HCT116 (cell line): ENCODE data around the gene BFAR. TPM values are rescaled to one million over a fixed set of nuclear protein-coding genes. Genes with fewer than 3 reads are reported as not detected.

Experiments used
- ATAC-seq: fragments of 200-7000 bp; cut with Tn5 transposase; 2 replicates; pipeline ENCODE4 v1.9.1; 2020; ENCODE audit warnings: mild to moderate bottlenecking, moderate library complexity
- BruUV-seq: library from RNA; stranded (reverse); fragments of 400-500 nt; replicated peaks from 2 replicates; lab custom pipeline; 2021; lab: Mats Ljungman, UMichigan
- CTCF ChIA-PET: fragments of 300-600 bp; sonication (Branson Sonifier 250); formaldehyde crosslinking; loops from one replicate; lab custom pipeline; 2021; ENCODE audit warnings: antibody characterized with exemption; lab: Charles Lee
- POLR2A ChIA-PET: fragments of 300-600, 350-600 bp; sonication (Branson Sonifier 250); formaldehyde crosslinking; loops from one replicate; lab custom pipeline; 2021; ENCODE audit warnings: antibody characterized with exemption; lab: Charles Lee
- RAD21 ChIA-PET, 2 experiments: fragments of 300-600 bp; sonication (Branson Sonifier 250); formaldehyde crosslinking; loops; one replicate each; lab custom pipeline; 2023; ENCODE audit warnings: low total read pairs in 2 of 2; ENCODE audit not compliant: uncharacterized antibody in 2 of 2, unreplicated experiment in 2 of 2, low non-redundant PET in 1 of 2; lab: Charles Lee
- DNase-seq: peaks from one replicate; pipeline ENCODE4 v3.0.0-alpha.2; 2010; ENCODE audit warnings: low read depth, low spot score
- H2AFZ ChIP-seq: fragments of 200-600 bp; shearing (Covaris generic), sonication (generic); 2 replicates; pipeline ENCODE4 v1.6.1; 2017; ENCODE audit warnings: low read depth, mixed run types, mixed read lengths, antibody characterized with exemption, low read length; ENCODE audit not compliant: poor library complexity, severe bottlenecking
- H3K27ac ChIP-seq: 2 replicates; pipeline ENCODE4 v1.5.1; 2012; ENCODE audit warnings: low read depth, low read length
- H3K27me3 ChIP-seq: fragments of 200-600 bp; sonication (generic); 2 replicates; pipeline ENCODE4 v1.6.1; 2016; ENCODE audit warnings: mixed run types, low read length, mixed read lengths; ENCODE audit not compliant: insufficient read depth
- H3K36me3 ChIP-seq, 2 experiments: fragments of 200-500 bp in 1 of 2; fragments of 200-600 bp in 1 of 2; sonication (Bioruptor generic) in 1 of 2; sonication (generic) in 1 of 2; 2 replicates each; pipeline versions ENCODE4 v1.5.1 to v1.6.1; 2014 to 2016; ENCODE audit warnings: low read length in 2 of 2, inconsistent platforms in 1 of 2, mixed read lengths in 1 of 2, mixed run types in 1 of 2; ENCODE audit not compliant: insufficient read depth in 2 of 2, control insufficient read depth in 1 of 2
- H3K4me1 ChIP-seq, 2 experiments: fragments of 200-600 bp in 1 of 2; sonication (generic) in 1 of 2; 2 replicates each; pipeline versions ENCODE4 v1.5.1 to v1.6.1; 2012 to 2017; ENCODE audit warnings: low read length in 2 of 2, inconsistent platforms in 1 of 2, mild to moderate bottlenecking in 1 of 2, mixed read lengths in 1 of 2, mixed run types in 1 of 2, moderate library complexity in 1 of 2; ENCODE audit not compliant: insufficient read depth in 2 of 2, control insufficient read depth in 1 of 2
- H3K4me2 ChIP-seq: fragments of 200-600 bp; sonication (generic); 2 replicates; pipeline ENCODE4 v1.6.1; 2017; ENCODE audit warnings: mixed run types, low read length, mixed read lengths
- H3K4me3 ChIP-seq, 2 experiments: fragments of 200-600 bp in 1 of 2; sonication (generic) in 1 of 2; replicated peaks in 1 of 2; 2 replicates each; pipeline ENCODE4 v1.5.1; 2011 to 2016; ENCODE audit warnings: low read length in 2 of 2, control low read depth in 1 of 2, low read depth in 1 of 2, mild to moderate bottlenecking in 1 of 2, mixed read lengths in 1 of 2, mixed run types in 1 of 2
- H3K79me2 ChIP-seq: fragments of 200-600 bp; sonication (generic); 2 replicates; pipeline ENCODE4 v1.6.1; 2017; ENCODE audit warnings: mild to moderate bottlenecking, mixed run types, low read length, moderate library complexity, mixed read lengths; ENCODE audit not compliant: insufficient read depth
- H3K9ac ChIP-seq: fragments of 200-600 bp; sonication (generic); 2 replicates; pipeline ENCODE4 v1.6.1; 2016; ENCODE audit warnings: low read length, mixed read lengths
- H3K9me2 ChIP-seq: fragments of 200-600 bp; sonication (generic), shearing (Covaris generic); 2 replicates; pipeline ENCODE4 v1.6.1; 2017; ENCODE audit warnings: mixed run types, mild to moderate bottlenecking, moderate library complexity; ENCODE audit not compliant: insufficient read depth
- H3K9me3 ChIP-seq, 2 experiments: fragments of 200-500 bp in 1 of 2; fragments of 200-600 bp in 1 of 2; sonication (Bioruptor generic) in 1 of 2; sonication (generic) in 1 of 2; 2 replicates each; pipeline ENCODE4 v1.6.1; 2014 to 2017; ENCODE audit warnings: low read length in 2 of 2, mixed read lengths in 2 of 2, inconsistent platforms in 1 of 2, low read depth in 1 of 2, mild to moderate bottlenecking in 1 of 2, mixed run types in 1 of 2, moderate library complexity in 1 of 2; ENCODE audit not compliant: control insufficient read depth in 1 of 2, insufficient read depth in 1 of 2
- H4K20me1 ChIP-seq: fragments of 200-600 bp; sonication (generic), shearing (Covaris generic); 2 replicates; pipeline ENCODE4 v1.6.1; 2017; ENCODE audit warnings: mixed run types, mild to moderate bottlenecking, moderate library complexity; ENCODE audit not compliant: insufficient read depth
- CBX3 ChIP-seq: IDR thresholded peaks from 2 replicates; pipeline ENCODE4 v1.6.1; 2012; ENCODE audit warnings: low read depth
- EZH2 ChIP-seq: fragments of 200-600 bp; sonication (generic); IDR thresholded peaks from 2 replicates; pipeline ENCODE4 v1.6.1; 2017; ENCODE audit warnings: antibody characterized with exemption, mixed run types
- POLR2AphosphoS5 ChIP-seq: IDR thresholded peaks from 2 replicates; pipeline ENCODE4 v1.6.1; 2011; ENCODE audit warnings: mild to moderate bottlenecking, low read depth, low read length, moderate library complexity
- RAD21 ChIP-seq: IDR thresholded peaks from 2 replicates; pipeline ENCODE4 v1.6.1; 2012; ENCODE audit warnings: low read depth, mild to moderate bottlenecking
- SIN3A ChIP-seq: IDR thresholded peaks from 2 replicates; pipeline ENCODE4 v1.6.1; 2012; ENCODE audit warnings: low read depth
- SP1 ChIP-seq: IDR thresholded peaks from 2 replicates; pipeline ENCODE4 v1.6.1; 2012; ENCODE audit warnings: low read depth
- YY1 ChIP-seq: IDR thresholded peaks from 2 replicates; pipeline ENCODE4 v1.6.1; 2011; ENCODE audit warnings: low read length, low read depth, moderate library complexity, mild to moderate bottlenecking; ENCODE audit not compliant: insufficient replicate concordance; ENCODE audit errors: extremely low read depth
- ZNF274 ChIP-seq: fragments of 200-500 bp; sonication (Bioruptor generic); IDR thresholded peaks from 2 replicates; pipeline ENCODE4 v1.6.1; 2014; ENCODE audit warnings: mild to moderate bottlenecking, low read depth, low read length, inconsistent platforms
- intact Hi-C: fragments of 100-400 bp; cut with micrococcal nuclease; formaldehyde crosslinking; loops from 2 replicates; pipeline ENCODE4 v1.10.0; 2022
- total RNA-seq: library from RNA; stranded (reverse); gene quantifications from one replicate; pipeline ENCODE4 v1.2.1, GENCODE V29; 2021; ENCODE audit not compliant: unreplicated experiment

BFAR gene
- total RNA-seq, 1 experiment from 2014 or later: 49.7 TPM

DNA sequence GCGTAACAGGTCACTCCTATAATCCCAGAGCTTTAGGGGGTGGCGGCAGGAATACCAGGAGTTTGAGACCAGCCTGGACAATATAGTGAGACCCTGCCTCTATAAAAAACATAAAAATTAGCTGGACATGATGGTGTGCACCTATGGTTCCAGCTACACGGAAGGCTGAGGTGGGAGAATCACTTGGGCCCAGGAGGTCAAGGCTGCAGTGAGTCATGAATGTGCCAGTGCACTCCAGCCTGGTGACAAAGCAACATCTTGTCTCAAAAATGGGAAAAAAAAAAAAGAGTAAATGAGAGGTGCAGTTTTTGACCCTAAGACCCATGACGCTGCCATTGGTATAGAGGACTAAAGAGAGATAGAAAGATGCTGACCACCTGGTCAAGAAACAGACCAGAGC lies 18.8 kb upstream of the BFAR start:
- Histone ChIP-seq H3K27ac (no peak overlapping the region), H3K9me3 (no peaks in the 10 kb centered on the region), H4K20me1 (no peaks in the 10 kb centered on the region), H3K9me2 (no peaks in the 10 kb centered on the region), H3K4me2 (no peak overlapping the region)
- CTCF ChIA-PET: no interaction called here
- no TSS peak for BruUV-seq
- no peak for ATAC-seq
- no peak for TF ChIP-seq SIN3A
- TF ChIP-seq, all 23 proteins: peak for 0
- no peak for DNase-seq
- Histone ChIP-seq H3K4me3 (no peak overlapping the region), H3K27me3 (no peaks in the 10 kb centered on the region), H3K79me2 (no peaks in the 10 kb centered on the region), H2AFZ (no peak overlapping the region), H3K9ac (no peak overlapping the region), H3K36me3 (peaks cover 14 to 31% of the 10 kb centered on the region in 2 experiments; a peak in 3 of 4 replicates), H3K4me1 (no peaks in the 10 kb centered on the region)
- ChIA-PET POLR2A (interaction anchor here (0.7 kb wide), 1 partner anchor 414 kb away, joined by 4 read pairs; no protein-coding TSS in a partner anchor), RAD21 (no interaction called here)
- intact Hi-C loops: no loop called here

DNA sequence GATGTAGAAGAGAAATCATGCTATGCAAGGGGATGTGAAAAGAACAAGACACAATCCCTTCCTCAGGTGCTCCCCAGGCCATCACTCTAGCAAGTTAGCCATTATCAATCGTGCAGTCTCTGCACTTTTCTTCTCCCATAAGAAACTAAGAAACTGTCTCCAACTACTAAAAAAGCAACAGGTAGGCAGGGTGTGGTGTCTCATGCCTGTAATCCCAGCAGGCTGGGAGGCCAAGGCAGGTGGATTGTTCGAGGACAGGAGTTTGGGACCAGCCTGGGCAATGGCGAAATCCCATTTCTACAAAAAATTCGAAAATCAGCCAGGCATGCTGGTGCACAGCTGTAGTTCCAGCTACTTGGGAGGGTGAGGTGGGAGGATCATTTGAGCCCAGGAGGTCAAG lies 16.5 kb upstream of the BFAR start:
- no peaks in the 10 kb centered on the region for H3K27me3 ChIP-seq
- RAD21 ChIA-PET: no interaction called here
- CTCF ChIA-PET: no interaction called here

DNA sequence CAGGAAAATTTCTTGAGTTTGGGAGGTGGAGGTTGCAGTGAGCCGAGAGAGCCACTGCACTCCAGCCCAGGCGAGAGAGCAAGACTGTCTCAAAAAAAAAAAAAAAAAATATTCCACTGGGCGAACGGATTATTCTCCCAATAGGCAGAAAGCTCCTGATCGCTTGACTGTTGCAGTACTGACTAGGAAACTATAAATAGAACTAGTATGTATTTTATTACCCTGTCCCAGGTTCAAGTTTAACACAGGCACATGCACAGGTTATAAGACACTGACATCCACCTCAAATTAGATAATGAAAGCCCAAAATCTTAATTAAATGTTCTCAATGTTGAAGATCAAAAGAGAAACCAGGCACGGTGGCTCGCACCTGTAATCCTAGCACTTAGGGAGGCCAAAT lies 14.2 kb upstream of the BFAR start:
- TF ChIP-seq YY1: no peak
- TF ChIP-seq SP1: no peak
- no peak for TF ChIP-seq RAD21
- no peak for TF ChIP-seq ZNF274
- no peak for TF ChIP-seq SIN3A
- H3K36me3 ChIP-seq: peaks cover 12 to 20% of the 10 kb centered on the region in 2 experiments; a peak in 3 of 4 replicates
- ATAC-seq: no peak
- intact Hi-C loops: no loop called here
- no peaks in the 10 kb centered on the region for H3K4me1 ChIP-seq
- H3K9ac ChIP-seq: no peak overlapping the region
- CTCF ChIA-PET: no interaction called here
- H2AFZ ChIP-seq: no peak overlapping the region
- H4K20me1 ChIP-seq: no peaks in the 10 kb centered on the region
- RAD21 ChIA-PET: no interaction called here
- DNase-seq: no peak
- no peak overlapping the region for H3K4me2 ChIP-seq
- no peaks in the 10 kb centered on the region for H3K27me3 ChIP-seq
- H3K4me3 ChIP-seq: no peak overlapping the region
- POLR2A ChIA-PET: no interaction called here
- H3K27ac ChIP-seq: no peak overlapping the region
- no TSS peak for BruUV-seq
- no peaks in the 10 kb centered on the region for H3K79me2 ChIP-seq
- no peaks in the 10 kb centered on the region for H3K9me2 ChIP-seq
- H3K9me3 ChIP-seq: no peaks in the 10 kb centered on the region

More for the DNA sequence above, 16.5 kb upstream of the BFAR start:
- Histone ChIP-seq H3K9me2 (no peaks in the 10 kb centered on the region), H3K79me2 (no peaks in the 10 kb centered on the region), H3K36me3 (peaks cover 9 to 22% of the 10 kb centered on the region in 2 experiments; a peak in 3 of 4 replicates), H2AFZ (no peak overlapping the region), H3K4me2 (no peak overlapping the region), H4K20me1 (no peaks in the 10 kb centered on the region), H3K4me3 (no peak overlapping the region), H3K4me1 (no peaks in the 10 kb centered on the region), H3K9me3 (no peaks in the 10 kb centered on the region), H3K9ac (no peak overlapping the region), H3K27ac (no peak overlapping the region)
- DNase-seq (no peak), ATAC-seq (no peak)
- TF ChIP-seq POLR2AphosphoS5 (no peak), CBX3 (no peak), SP1 (no peak), EZH2 (no peak)
- no TSS peak for BruUV-seq
- POLR2A ChIA-PET: no interaction called here
- intact Hi-C loops: no loop called here
